Activated CD8-positive, alpha-beta memory T cell treated with anti-CD3 and anti-CD28 coated beads, Interleukin-2, amount 50 U/mL, for 1 hour (primary cell): ENCODE data around the gene S100P.
A peak's percentile ranks its signal among the peaks of the same experiment; 100 is the strongest.

Experiments used
- DNase-seq: peaks from one replicate; pipeline ENCODE4 v3.0.0-alpha.2; 2020; ENCODE audit errors: extremely low read depth

Gene S100P

GRCh38 chr4:6697131-6697530 lies 3.5 kb downstream of the S100P start:
- no peak for DNase-seq

- no peak for DNase-seq
Observed at GRCh38 chr4:6699388-6699787, 5.7 kb downstream of the S100P start.

GRCh38 chr4:6699903-6700302 lies 6.2 kb downstream of the S100P start:
- no peak for DNase-seq

- no peak for DNase-seq
Observed at GRCh38 chr4:6701371-6701770, 7.7 kb downstream of the S100P start.

- no peak for DNase-seq
Observed at GRCh38 chr4:6702761-6703160, 9.1 kb downstream of the S100P start.

GRCh38 chr4:6703786-6704185 lies 10.1 kb downstream of the S100P start:
- DNase-seq: no peak

GRCh38 chr4:6705646-6706045 lies 12.0 kb downstream of the S100P start:
- no peak for DNase-seq

- DNase-seq: no peak
Observed at GRCh38 chr4:6706173-6706572, 12.5 kb downstream of the S100P start.

GRCh38 chr4:6709230-6710114 lies 15.8 kb downstream of the S100P start, which contains the start of gene MRFAP1L1:
TSS of gene MRFAP1L1 (minus strand) at chr4:6709865. CDS start at chr4:6709629, 236 bp downstream.
- peak; percentile 89 for DNase-seq

- no peak for DNase-seq
Observed at GRCh38 chr4:6710282-6710681, 16.6 kb downstream of the S100P start.

GRCh38 chr4:6710996-6711395 lies 17.3 kb downstream of the S100P start:
- DNase-seq: no peak

- DNase-seq: no peak
Observed at GRCh38 chr4:6714954-6715353, 21.3 kb downstream of the S100P start.

GRCh38 chr4:6715704-6716017 lies 22.0 kb downstream of the S100P start:
- no peak for DNase-seq

- peak; percentile 69 for DNase-seq
Observed at GRCh38 chr4:6716018-6716911, 22.6 kb downstream of the S100P start, which contains the start of gene BLOC1S4. TSS of gene BLOC1S4 (plus strand) at chr4:6716174. CDS start at chr4:6716210, 36 bp downstream.

- no peak for DNase-seq
Observed at GRCh38 chr4:6716958-6717655, 23.4 kb downstream of the S100P start.

- DNase-seq: no peak
Observed at GRCh38 chr4:6718932-6719610, 25.4 kb downstream of the S100P start.

- DNase-seq: no peak
Observed at GRCh38 chr4:6719611-6720179, 26.0 kb downstream of the S100P start.

GRCh38 chr4:6720202-6720699 lies 26.6 kb downstream of the S100P start:
- peak; percentile 54 for DNase-seq

- DNase-seq: no peak
Observed at GRCh38 chr4:6721121-6721520, 27.4 kb downstream of the S100P start.

- no peak for DNase-seq
Observed at GRCh38 chr4:6722891-6723290, 29.2 kb downstream of the S100P start.

- no peak for DNase-seq
Observed at GRCh38 chr4:6723851-6724250, 30.2 kb downstream of the S100P start.
